B cell (primary cell): ENCODE results near the gene TOM1L1. TPM values are rescaled to one million over a fixed set of nuclear protein-coding genes. Genes with fewer than 3 reads are reported as not detected.

ENCODE experiments used
- ATAC-seq: fragments of 200-7000 bp; cut with Tn5 transposase; one replicate; pipeline ENCODE4 v1.10.0; 2021; ENCODE audit warnings: low read depth, mild to moderate bottlenecking, moderate number of reproducible peaks, moderate library complexity
- CTCF ChIA-PET: fragments of 350-600 bp; sonication (Branson Sonifier 250); formaldehyde crosslinking; loops from one replicate; lab custom pipeline; 2021; ENCODE audit warnings: antibody characterized with exemption, inconsistent platforms; lab: Charles Lee
- POLR2A ChIA-PET: fragments of 350-600 bp; sonication (Branson Sonifier 250); formaldehyde crosslinking; loops from one replicate; lab custom pipeline; 2021; ENCODE audit warnings: antibody characterized with exemption; lab: Charles Lee
- DNase-seq: peaks from one replicate; pipeline ENCODE4 v3.0.0; 2013
- H2AFZ ChIP-seq: 2 replicates; pipeline ENCODE4 v1.6.1; 2012; ENCODE audit warnings: mild to moderate bottlenecking, low read depth, low read length; ENCODE audit not compliant: insufficient read depth, poor library complexity, severe bottlenecking
- H3K27ac ChIP-seq, 2 donors: 1 replicate in 1 of 2; 2 replicates in 1 of 2; pipeline ENCODE4 v1.5.1; 2012 to 2013; ENCODE audit warnings: low read length in 2 of 2, mild to moderate bottlenecking in 2 of 2, moderate library complexity in 1 of 2
- H3K27me3 ChIP-seq, 4 experiments: fragments of 200-600 bp in 1 of 4; sonication (generic) in 1 of 4; replicated peaks in 1 of 4; 1 replicate in 2 of 4; 2 replicates in 2 of 4; pipeline versions ENCODE4 v1.6.1 to v1.7.0; 2013 to 2016; ENCODE audit warnings: low read length in 3 of 4, mild to moderate bottlenecking in 2 of 4, mixed read lengths in 1 of 4, moderate library complexity in 1 of 4; ENCODE audit not compliant: insufficient read depth in 4 of 4, control insufficient read depth in 3 of 4; ENCODE audit errors: control extremely low read depth in 1 of 4
- H3K36me3 ChIP-seq, 2 experiments: replicated peaks in 1 of 2; 1 replicate in 1 of 2; 2 replicates in 1 of 2; pipeline versions ENCODE4 v1.6.1 to v1.7.1; 2013; ENCODE audit warnings: low read length in 1 of 2; ENCODE audit not compliant: insufficient read depth in 2 of 2, control insufficient read depth in 1 of 2; ENCODE audit errors: control extremely low read depth in 1 of 2, extremely low read depth in 1 of 2
- H3K4me1 ChIP-seq, 2 donors: fragments of 200-600 bp in 1 of 2; sonication (generic) in 1 of 2; 1 replicate in 1 of 2; 2 replicates in 1 of 2; pipeline versions ENCODE4 v1.5.1 to v1.6.1; 2013 to 2017; ENCODE audit warnings: low read length in 2 of 2; ENCODE audit not compliant: control insufficient read depth in 2 of 2, insufficient read depth in 2 of 2
- H3K4me2 ChIP-seq: replicated peaks from 2 replicates; pipeline ENCODE3; 2012; ENCODE audit warnings: mild to moderate bottlenecking, low read depth, low read length; ENCODE audit not compliant: poor library complexity, severe bottlenecking
- H3K4me3 ChIP-seq, 5 experiments: fragments of 200-600 bp in 1 of 5; sonication (generic) in 1 of 5; 1 replicate in 3 of 5; 2 replicates in 2 of 5; pipeline versions ENCODE4 v1.5.1 to v1.7.0; 2011 to 2016; ENCODE audit warnings: low read length in 4 of 5, mild to moderate bottlenecking in 4 of 5, low read depth in 2 of 5, control low read depth in 1 of 5, moderate library complexity in 1 of 5; ENCODE audit not compliant: insufficient read depth in 1 of 5; ENCODE audit errors: control extremely low read depth in 1 of 5, extremely low read depth in 1 of 5
- H3K79me2 ChIP-seq: fragments of 200-600 bp; sonication (generic); one replicate; pipeline ENCODE4 v1.6.0; 2016; ENCODE audit warnings: low read length; ENCODE audit not compliant: control insufficient read depth, insufficient read depth
- H3K9ac ChIP-seq: fragments of 200-600 bp; sonication (generic); 2 replicates; pipeline ENCODE4 v1.6.1; 2017; ENCODE audit warnings: mild to moderate bottlenecking, low read length, moderate library complexity
- H3K9me3 ChIP-seq, 3 donors: one replicate each; pipeline versions ENCODE4 v1.6.1 to v1.7.1; 2013; ENCODE audit warnings: low read length in 2 of 3; ENCODE audit not compliant: control insufficient read depth in 2 of 3, insufficient read depth in 1 of 3; ENCODE audit errors: control extremely low read depth in 1 of 3
- H4K20me1 ChIP-seq: 2 replicates; pipeline ENCODE4 v1.6.0; 2012; ENCODE audit warnings: mild to moderate bottlenecking, low read length; ENCODE audit not compliant: insufficient read depth, control insufficient read depth, poor library complexity, severe bottlenecking
- H3K27ac Mint-ChIP-seq: one replicate; pipeline ENCODE4 v1.8.0; 2021; ENCODE audit warnings: mixed read lengths
- H3K27me3 Mint-ChIP-seq: one replicate; pipeline ENCODE4 v1.8.0; 2021; ENCODE audit warnings: mixed read lengths
- H3K4me1 Mint-ChIP-seq: one replicate; pipeline ENCODE4 v1.8.0; 2021; ENCODE audit warnings: mixed read lengths
- H3K4me3 Mint-ChIP-seq: one replicate; pipeline ENCODE4 v1.8.0; 2021; ENCODE audit warnings: mixed read lengths
- H3K9me3 Mint-ChIP-seq: one replicate; pipeline ENCODE4 v1.8.0; 2022; ENCODE audit warnings: mixed read lengths; ENCODE audit not compliant: insufficient read depth
- EZH2 ChIP-seq: IDR thresholded peaks from 2 replicates; pipeline ENCODE4 v1.6.1; 2012; ENCODE audit warnings: borderline replicate concordance, low read depth, mild to moderate bottlenecking, moderate library complexity, low read length; ENCODE audit not compliant: insufficient read depth, poor library complexity, severe bottlenecking
- WGBS: methylation state at CpG from one replicate; pipeline ENCODE4 v1.1.5; 2013; ENCODE audit warnings: missing lambda C conversion rate; ENCODE audit not compliant: insufficient coverage; 5-methylcytosine and 5-hydroxymethylcytosine counted together
- intact Hi-C: fragments of 100-400 bp; cut with micrococcal nuclease; formaldehyde crosslinking; loops from one replicate; pipeline ENCODE4 v1.10.0; 2022
- polyA plus RNA-seq: library from polyadenylated mRNA; depleted of rRNA; stranded (reverse); fragments of >200 nt; gene quantifications from 2 replicates; pipeline ENCODE4 v1.2.3, GENCODE V29; 2012
- total RNA-seq, 2 donors: library from RNA; stranded (reverse); fragments of 120-200 nt in 1 of 2; gene quantifications; 1 replicate in 1 of 2; 2 replicates in 1 of 2; pipeline versions ENCODE4 v1.2.3 to v1.2.4, GENCODE V29; 2013 to 2022
- TF ChIP-seq, protein P1 (sequence below): fragments of 200-600 bp; IDR thresholded peaks from one replicate; pipeline ENCODE4 v1.8.0; 2022; ENCODE audit warnings: antibody characterized with exemption, mild to moderate bottlenecking

The TOM1L1 gene
- total and polyA plus RNA-seq, 2 donors (not counting 1 experiment from before 2014, with no cell fraction given), result not detected

DNA sequence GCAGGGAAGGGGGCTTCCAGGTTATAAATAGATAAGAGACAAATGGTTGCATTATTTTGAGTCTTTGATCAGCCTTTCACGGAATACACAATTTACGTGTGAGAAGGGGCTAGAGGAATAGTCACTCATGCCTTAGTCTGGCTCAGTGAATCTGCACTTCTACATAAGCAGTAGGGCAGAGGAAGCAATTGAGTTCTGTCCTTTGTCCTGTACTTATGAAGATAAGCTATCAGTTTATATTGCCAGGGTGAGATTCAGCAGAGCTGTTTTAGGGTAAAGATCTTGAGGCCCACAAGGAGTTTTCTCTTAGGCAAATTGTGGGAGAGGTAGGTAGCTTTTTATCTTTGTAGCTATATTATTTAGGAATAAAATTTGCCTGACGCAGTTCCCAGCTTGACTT, 33.3 kb downstream of the TOM1L1 start:
- DNase-seq (no peak), ATAC-seq (no peak)
- WGBS, result 80% methylated on average over 1 of the region's 3 CpGs
- no peak overlapping the region for H3K9ac ChIP-seq
- no peaks in the 10 kb centered on the region for H3K27me3 ChIP-seq
- no peaks in the 10 kb centered on the region for H4K20me1 ChIP-seq
- H3K36me3 ChIP-seq, result no peaks in the 10 kb centered on the region
- no peak overlapping the region for H2AFZ ChIP-seq
- CTCF ChIA-PET, result interaction anchor here (0.6 kb wide), 1 partner anchor 14 kb away, joined by 3 read pairs; no protein-coding TSS in a partner anchor
- no peak overlapping the region for H3K4me3 Mint-ChIP-seq
- no peaks in the 10 kb centered on the region for H3K9me3 ChIP-seq
- POLR2A ChIA-PET, result no interaction called here
- TF ChIP-seq EZH2, result no peak
- TF ChIP-seq, protein P1, sequence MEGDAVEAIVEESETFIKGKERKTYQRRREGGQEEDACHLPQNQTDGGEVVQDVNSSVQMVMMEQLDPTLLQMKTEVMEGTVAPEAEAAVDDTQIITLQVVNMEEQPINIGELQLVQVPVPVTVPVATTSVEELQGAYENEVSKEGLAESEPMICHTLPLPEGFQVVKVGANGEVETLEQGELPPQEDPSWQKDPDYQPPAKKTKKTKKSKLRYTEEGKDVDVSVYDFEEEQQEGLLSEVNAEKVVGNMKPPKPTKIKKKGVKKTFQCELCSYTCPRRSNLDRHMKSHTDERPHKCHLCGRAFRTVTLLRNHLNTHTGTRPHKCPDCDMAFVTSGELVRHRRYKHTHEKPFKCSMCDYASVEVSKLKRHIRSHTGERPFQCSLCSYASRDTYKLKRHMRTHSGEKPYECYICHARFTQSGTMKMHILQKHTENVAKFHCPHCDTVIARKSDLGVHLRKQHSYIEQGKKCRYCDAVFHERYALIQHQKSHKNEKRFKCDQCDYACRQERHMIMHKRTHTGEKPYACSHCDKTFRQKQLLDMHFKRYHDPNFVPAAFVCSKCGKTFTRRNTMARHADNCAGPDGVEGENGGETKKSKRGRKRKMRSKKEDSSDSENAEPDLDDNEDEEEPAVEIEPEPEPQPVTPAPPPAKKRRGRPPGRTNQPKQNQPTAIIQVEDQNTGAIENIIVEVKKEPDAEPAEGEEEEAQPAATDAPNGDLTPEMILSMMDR, result no peak
- H3K9me3 Mint-ChIP-seq, result no peaks in the 10 kb centered on the region
- H3K27me3 Mint-ChIP-seq, result peaks cover 1% of the 10 kb centered on the region
- no peaks in the 10 kb centered on the region for H3K4me1 ChIP-seq
- H3K27ac Mint-ChIP-seq, result no peak overlapping the region
- no peak overlapping the region for H3K27ac ChIP-seq
- no peak overlapping the region for H3K4me2 ChIP-seq
- intact Hi-C loops, result no loop called here
- no peaks in the 10 kb centered on the region for H3K79me2 ChIP-seq
- no peaks in the 10 kb centered on the region for H3K4me1 Mint-ChIP-seq
- H3K4me3 ChIP-seq, result no peak overlapping the region

DNA sequence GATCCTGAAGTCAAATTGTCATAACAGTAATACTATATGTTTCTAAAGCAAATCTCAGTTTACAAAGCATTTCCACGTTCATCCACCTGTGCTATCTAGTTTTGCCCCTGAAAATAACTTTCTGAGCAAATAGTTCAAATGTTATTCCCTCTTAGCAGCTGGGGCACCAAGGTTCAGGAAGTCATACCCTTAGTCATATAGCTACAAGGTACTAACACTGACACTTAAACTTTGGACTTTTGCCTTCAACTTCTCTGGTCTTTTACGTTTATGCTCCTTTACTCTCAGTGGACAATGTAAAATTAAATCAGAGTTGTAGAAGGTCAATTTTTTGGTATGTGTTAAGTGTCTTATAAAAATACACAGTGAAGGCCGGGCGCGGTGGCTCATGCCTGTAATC, 34.8 kb downstream of the TOM1L1 start:
- POLR2A ChIA-PET, result no interaction called here
- Histone ChIP-seq H3K4me3 (no peak overlapping the region), H3K9me3 (no peaks in the 10 kb centered on the region), H3K79me2 (no peaks in the 10 kb centered on the region), H3K27ac (no peak overlapping the region), H3K27me3 (no peaks in the 10 kb centered on the region), H3K4me1 (no peaks in the 10 kb centered on the region), H3K36me3 (no peaks in the 10 kb centered on the region), H4K20me1 (no peaks in the 10 kb centered on the region), H3K9ac (no peak overlapping the region), H3K4me2 (no peak overlapping the region), H2AFZ (no peak overlapping the region)
- Mint-ChIP-seq H3K4me1 (no peaks in the 10 kb centered on the region), H3K27me3 (no peaks in the 10 kb centered on the region), H3K27ac (no peak overlapping the region), H3K4me3 (no peak overlapping the region), H3K9me3 (no peaks in the 10 kb centered on the region)
- 95% methylated on average over 3 of the region's 5 CpGs for WGBS
- intact Hi-C loops, result no loop called here
- CTCF ChIA-PET, result no interaction called here
- no peak for TF ChIP-seq EZH2
- TF ChIP-seq, protein P1, result no peak
- no peak for ATAC-seq
- no peak for DNase-seq
